Lower leg skin (tissue), 3 donors: ENCODE data around the gene WBP2NL.

Experiments used
- CTCF ChIP-seq, 3 donors: fragments of 450-650 bp; IDR thresholded peaks; one replicate each; pipeline ENCODE4 v1.5.1; 2016; ENCODE audit warnings: antibody characterized with exemption in 3 of 3, mild to moderate bottlenecking in 3 of 3, moderate library complexity in 2 of 3
- POLR2A ChIP-seq, 2 donors: fragments of 450-650 bp; IDR thresholded peaks; one replicate each; pipeline ENCODE4 v1.6.1; 2016 to 2017; ENCODE audit warnings: antibody characterized with exemption in 2 of 2, mild to moderate bottlenecking in 1 of 2, moderate library complexity in 1 of 2

- TF ChIP-seq CTCF (IDR thresholded peaks at IDR 0.05) = no peak
- no peak for TF ChIP-seq POLR2A (IDR thresholded peaks at IDR 0.05)
These were observed 6.1 kb upstream of the WBP2NL start for GRCh38 chr22:41992496-41992895.
